GM18498 (cell line): Measurements from ENCODE around the gene MC1R.
"Not testable (repeated sequence)": the region's sequence is repeated elsewhere in the genome, so short reads cannot be mapped to it uniquely, and the experiment has no call there.

Experiments used
- ATAC-seq: cut with Tn5 transposase; IDR thresholded peaks from one replicate; pipeline ENCODE4 v1.9.1; 2021; ENCODE audit warnings: mild to moderate bottlenecking, moderate library complexity; ENCODE audit not compliant: unreplicated experiment

MC1R gene

DNA sequence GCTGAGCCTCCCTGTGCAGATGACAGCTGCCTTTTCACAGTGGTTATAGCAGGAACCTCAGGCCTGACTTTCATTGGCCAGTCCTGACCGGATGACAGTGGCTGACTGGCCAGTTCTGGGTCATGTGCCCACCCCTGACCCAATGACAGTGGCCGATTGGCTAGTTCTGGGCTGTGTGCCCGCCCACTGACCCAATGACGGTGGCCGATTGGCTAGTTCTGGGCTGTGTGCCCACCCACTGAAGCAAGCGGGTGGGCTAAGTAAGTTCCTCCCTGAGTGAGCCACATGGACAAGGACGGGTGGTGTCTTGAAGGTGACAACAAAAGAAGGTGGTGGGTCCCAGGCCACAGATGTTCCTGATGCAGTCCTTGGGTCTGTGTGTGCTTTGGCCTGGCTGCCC lies 39.4 kb downstream of the MC1R start:
- ATAC-seq, result no peak

DNA sequence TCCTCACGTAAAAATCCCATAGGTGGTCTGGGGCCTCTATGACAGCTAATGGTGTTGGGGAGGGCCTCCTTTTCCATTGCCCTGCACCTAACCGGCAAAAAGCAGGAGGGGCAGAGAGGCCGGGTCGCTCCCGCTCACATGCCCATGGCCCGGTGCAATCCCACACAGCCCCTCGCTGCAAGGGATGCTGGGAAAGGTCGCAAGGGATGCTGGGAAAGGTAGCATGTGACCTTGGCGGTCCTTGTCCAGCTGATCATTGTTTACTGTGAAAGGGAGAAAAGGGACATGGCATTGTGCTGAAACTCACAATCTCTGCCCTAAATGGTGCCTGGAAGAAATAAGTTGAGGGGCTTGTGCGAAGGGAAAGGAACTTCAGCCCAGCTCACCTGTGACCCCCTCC lies 39.9 kb downstream of the MC1R start:
- ATAC-seq, result no peak

DNA sequence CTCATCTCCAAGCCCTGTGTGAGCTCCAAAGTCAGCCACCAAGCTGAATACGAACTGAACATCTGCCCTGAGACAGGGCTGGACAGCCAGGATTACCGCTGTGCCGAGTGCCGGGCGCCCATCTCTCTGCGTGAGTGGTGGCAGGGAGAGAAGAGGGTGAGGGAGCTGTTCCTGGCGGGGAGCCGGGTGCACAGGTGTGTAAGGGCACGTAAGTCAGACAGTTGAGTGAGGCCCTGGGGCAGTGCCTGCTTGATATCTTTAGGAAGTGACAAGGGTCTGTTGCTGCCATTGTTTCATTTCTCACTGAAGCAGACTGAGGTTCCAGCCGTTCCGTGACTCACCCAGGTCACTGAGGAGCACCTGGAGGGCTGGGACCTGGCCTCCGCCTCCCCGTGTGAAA lies 42.3 kb downstream of the MC1R start:
- no peak for ATAC-seq

DNA sequence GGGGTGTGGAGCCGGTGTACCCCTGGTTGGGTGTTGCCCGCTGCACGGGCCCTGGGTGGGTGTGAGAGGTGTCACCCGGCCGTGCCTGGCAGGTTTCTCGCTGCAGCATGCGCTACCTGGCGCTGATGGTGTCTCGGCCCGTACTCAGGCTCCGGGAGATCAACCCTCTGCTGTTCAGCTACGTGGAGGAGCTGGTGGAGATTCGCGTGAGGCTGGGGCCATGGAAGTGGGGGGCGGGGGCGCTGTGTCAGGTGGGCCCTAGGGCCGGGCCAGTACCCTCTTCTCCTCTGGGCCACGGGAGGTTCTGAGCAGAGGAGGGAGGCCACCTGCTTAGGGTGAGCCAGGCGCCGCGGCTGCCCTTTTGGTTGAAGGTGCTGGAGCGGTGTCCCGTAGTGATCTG lies 43.3 kb downstream of the MC1R start:
- no peak for ATAC-seq

DNA sequence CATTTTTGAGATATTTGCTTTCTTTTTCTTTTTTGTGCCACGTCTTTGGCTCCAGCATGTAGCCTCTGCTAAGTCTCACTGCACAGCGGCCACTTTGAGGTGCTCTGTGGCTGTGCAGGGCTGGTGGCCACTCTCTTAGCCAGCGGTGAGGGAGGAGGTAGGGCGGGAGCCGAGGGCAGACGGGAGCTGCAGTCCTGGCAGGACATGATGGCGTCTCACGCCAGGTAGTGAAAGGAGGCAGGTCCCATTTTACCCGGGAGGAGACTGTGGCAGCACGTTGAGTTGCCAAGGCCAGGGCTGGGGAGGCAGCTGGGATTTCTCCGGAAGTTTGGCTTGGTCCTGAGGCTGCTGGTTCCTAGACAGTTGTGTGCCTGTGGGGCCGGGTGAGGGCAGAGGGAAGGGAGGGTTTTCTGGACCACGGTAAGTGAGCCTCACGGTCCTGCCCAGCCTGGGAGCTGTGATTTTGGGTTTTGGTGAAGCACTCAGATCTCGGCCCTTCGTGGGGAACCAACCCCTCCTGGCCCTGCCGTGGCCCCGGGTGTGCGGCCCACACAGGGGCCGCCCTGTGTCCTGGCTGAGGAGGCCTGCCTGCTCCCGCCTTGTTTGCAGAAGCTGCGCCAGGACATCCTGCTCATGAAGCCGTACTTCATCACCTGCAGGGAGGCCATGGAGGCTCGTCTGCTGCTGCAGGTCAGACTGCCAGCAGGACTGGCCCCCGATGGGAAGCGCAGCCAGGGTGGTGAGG lies 44.3 kb downstream of the MC1R start:
- no peak for ATAC-seq

DNA sequence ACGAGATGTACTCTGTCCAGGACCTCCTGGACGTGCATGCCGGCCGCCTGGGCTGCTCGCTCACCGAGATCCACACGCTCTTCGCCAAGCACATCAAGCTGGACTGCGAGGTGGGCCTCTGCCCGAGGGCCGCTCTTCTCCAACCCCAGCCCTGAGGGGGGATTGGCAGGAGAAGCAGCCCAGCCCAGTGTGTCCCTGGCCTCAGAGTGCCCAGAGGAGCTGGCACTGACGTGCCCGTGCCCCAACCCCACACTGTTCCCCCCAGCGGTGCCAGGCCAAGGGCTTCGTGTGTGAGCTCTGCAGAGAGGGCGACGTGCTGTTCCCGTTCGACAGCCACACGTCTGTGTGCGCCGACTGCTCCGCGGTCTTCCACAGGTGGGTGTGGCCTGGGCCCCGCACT lies 45.5 kb downstream of the MC1R start:
- ATAC-seq, result no peak

DNA sequence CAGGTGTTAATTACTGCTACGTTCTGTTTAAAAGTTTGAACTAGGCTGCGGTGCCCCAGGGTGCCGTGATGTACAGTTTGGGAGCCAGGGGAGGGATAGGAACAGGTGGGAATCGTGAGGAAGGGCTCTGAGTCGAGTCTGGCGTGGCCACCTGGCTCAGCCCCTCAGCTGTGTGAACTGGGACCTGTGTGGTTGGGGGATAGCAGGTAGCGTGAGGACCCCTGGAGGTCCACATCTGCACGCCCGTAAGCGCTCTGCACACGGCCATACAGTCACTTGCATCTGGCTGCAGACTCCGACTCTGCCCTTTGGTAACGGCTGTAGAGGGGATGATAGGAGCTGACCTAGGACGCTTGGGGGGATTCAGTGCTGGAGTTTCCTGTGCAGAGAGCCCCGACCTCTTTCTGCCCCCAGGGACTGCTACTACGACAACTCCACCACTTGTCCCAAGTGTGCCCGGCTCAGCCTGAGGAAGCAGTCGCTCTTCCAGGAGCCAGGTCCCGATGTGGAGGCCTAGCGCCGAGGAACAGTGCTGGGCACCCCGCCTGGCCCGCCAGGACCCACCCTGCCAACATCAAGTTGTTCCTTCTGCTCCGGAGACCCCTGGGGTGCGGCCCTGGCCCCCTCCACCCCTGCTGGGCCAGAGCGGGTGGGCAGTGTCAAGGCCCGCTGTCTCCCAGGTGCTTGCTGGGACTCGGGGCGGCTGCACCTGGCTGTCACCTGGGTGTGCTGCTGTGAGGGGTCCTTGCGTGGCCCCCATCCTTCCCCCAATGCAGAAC lies 47.0 kb downstream of the MC1R start:
- no peak for ATAC-seq

DNA sequence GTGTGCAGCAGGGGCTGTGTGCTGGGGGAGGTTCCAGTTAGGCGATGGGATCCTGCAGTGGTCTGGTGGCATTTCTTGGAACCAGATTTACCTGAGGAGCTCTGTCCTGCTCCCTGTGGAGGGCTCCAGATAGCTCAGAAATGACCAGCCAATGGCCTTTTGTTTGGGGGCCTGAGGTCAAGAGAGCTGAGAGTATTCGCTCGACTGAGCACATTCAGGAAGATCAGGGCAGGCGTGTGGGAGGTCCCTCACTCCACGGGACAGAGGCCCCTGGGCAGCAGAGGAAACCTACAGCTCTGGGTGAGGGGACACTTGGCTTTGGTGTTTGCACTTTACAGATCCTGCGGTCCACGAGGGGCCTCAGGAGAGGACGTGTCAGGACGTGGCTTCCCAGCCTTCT lies 48.1 kb downstream of the MC1R start:
- no peak for ATAC-seq

DNA sequence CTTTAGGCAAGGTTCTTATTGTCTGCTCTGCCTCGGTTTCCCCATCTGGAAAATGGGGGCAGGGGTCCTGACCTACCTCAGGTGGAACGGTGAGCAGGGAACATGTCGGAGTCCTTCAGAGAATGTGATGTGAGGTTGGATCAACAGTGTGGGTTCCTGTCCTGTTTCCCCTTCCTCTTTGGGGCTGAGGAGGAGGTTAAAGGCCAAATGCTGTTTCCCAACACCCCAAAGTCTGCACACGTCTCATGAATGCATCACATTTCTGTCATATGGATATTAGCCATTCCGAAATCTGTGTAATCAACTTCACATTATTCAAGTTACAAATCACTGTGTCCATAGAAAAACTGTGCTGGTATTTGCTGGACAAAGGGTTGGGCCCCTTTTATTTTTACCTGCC lies 48.8 kb downstream of the MC1R start:
- ATAC-seq, result not testable (repeated sequence)

DNA sequence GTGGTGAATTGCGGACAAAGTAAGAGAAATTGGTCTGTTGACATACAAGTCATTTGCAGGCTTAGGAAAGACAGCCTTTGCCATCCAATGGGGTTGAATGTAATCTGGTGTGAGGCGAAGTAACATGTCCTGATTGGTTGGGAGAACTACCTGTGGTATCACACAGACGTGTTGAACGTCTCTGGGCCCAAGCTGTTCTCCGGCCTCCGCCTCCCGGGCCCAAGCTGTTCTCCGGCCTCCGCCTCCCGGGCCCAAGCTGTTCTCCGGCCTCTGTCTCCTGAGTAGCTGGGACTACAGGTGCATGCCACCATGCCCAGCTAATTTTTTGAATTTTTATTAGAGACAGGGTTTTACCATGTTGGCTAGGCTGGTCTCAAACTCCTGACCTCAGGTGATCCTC lies 49.4 kb downstream of the MC1R start:
- not testable (repeated sequence) for ATAC-seq

DNA sequence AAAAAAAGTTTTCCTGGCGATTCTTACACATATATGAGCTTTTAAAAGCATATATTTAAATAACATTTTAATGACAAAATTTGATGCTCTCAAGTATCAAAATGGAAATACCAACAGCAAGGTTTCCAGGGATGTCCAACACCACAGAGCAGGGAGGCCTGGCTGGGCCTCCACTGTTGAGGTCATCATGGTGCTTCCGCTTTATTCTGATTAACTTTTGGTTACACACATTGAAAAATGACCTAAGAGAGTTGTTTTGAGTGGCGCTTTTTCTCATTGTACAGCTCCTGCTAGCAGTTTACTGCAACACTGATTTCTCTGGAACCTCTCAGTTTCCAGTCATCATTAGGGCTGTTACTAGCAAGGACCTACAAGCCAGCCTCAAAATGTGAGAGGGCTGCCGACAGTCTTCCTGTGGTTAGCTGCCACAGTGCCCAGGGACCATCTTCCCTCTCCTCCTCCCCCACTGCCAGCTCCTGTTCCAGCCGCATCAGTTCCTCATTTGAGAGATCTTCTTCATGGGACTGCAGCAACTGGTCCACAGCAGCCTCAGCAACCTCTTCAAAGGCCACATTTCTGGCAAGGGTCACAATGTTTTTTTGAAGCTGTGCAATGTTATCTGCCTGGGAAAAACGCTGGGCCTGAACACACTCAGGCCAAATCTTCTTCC lies 51.2 kb downstream of the MC1R start:
- no peak for ATAC-seq
